Liver (tissue), 9 donors: ENCODE results near the gene PTTG2. TPM values are rescaled to one million over a fixed set of nuclear protein-coding genes. Genes with fewer than 3 reads are reported as not detected.

Experiments
- DNase-seq: peaks from one replicate; pipeline ENCODE4 v3.0.0-alpha.2; 2017; ENCODE audit warnings: low spot score
- H3K27ac ChIP-seq, 2 donors: one replicate each; pipeline ENCODE4 v1.7.0; 2013; ENCODE audit warnings: inconsistent platforms in 2 of 2, low read length in 2 of 2, control low read depth in 1 of 2, low read depth in 1 of 2, mild to moderate bottlenecking in 1 of 2
- H3K27me3 ChIP-seq, 4 donors: one replicate each; pipeline versions ENCODE4 v1.6.1 to v1.7.0; 2013; ENCODE audit warnings: low read length in 3 of 4, inconsistent platforms in 1 of 4, mild to moderate bottlenecking in 1 of 4, moderate library complexity in 1 of 4; ENCODE audit not compliant: control insufficient read depth in 4 of 4, insufficient read depth in 4 of 4
- H3K36me3 ChIP-seq, 4 donors: one replicate each; pipeline versions ENCODE4 v1.6.1 to v1.7.0; 2013; ENCODE audit warnings: low read length in 3 of 4, mild to moderate bottlenecking in 3 of 4, low read depth in 1 of 4, moderate library complexity in 1 of 4; ENCODE audit not compliant: control insufficient read depth in 4 of 4, insufficient read depth in 3 of 4
- H3K4me1 ChIP-seq, 4 donors: one replicate each; pipeline versions ENCODE4 v1.6.1 to v1.7.0; 2013; ENCODE audit warnings: low read length in 3 of 4, mild to moderate bottlenecking in 3 of 4, moderate library complexity in 1 of 4; ENCODE audit not compliant: control insufficient read depth in 4 of 4, insufficient read depth in 4 of 4
- H3K4me3 ChIP-seq, 3 donors: one replicate each; pipeline versions ENCODE4 v1.6.1 to v1.7.0; 2013; ENCODE audit warnings: low read length in 3 of 3, control low read depth in 1 of 3, low read depth in 1 of 3, mild to moderate bottlenecking in 1 of 3
- H3K9ac ChIP-seq, 2 donors: one replicate each; pipeline ENCODE4 v1.7.0; 2013; ENCODE audit warnings: low read length in 2 of 2, mild to moderate bottlenecking in 2 of 2, moderate library complexity in 2 of 2, control low read depth in 1 of 2, low read depth in 1 of 2
- H3K9me3 ChIP-seq, 4 donors: one replicate each; pipeline versions ENCODE4 v1.6.1 to v1.7.0; 2013; ENCODE audit warnings: low read length in 3 of 4; ENCODE audit not compliant: control insufficient read depth in 4 of 4
- ATF3 ChIP-seq: IDR thresholded peaks from 2 replicates; pipeline ENCODE4 v1.6.1; 2016; ENCODE audit warnings: antibody characterized with exemption
- CTCF ChIP-seq: fragments of 150-350 bp; IDR thresholded peaks from 2 replicates; pipeline ENCODE4 v1.5.1; 2017; ENCODE audit warnings: improper control_type of control experiment, low read depth, low read length; ENCODE audit not compliant: missing input control
- EGR1 ChIP-seq, 2 donors: IDR thresholded peaks; 2 replicates each; pipeline ENCODE4 v1.6.1; 2016 to 2018; ENCODE audit warnings: antibody characterized with exemption in 2 of 2, low read depth in 2 of 2
- FOXA1 ChIP-seq: IDR thresholded peaks from 2 replicates; pipeline ENCODE4 v1.6.1; 2016; ENCODE audit warnings: antibody characterized with exemption
- FOXA2 ChIP-seq: IDR thresholded peaks from 2 replicates; pipeline ENCODE4 v1.6.1; 2016; ENCODE audit warnings: antibody characterized with exemption
- GABPA ChIP-seq, 2 donors: IDR thresholded peaks in 1 of 2; conservative IDR thresholded peaks in 1 of 2; 2 replicates each; pipeline ENCODE4 v1.6.1; 2016; ENCODE audit warnings: antibody characterized with exemption in 2 of 2, mild to moderate bottlenecking in 1 of 2, moderate library complexity in 1 of 2
- HNF4A ChIP-seq, 2 donors: conservative IDR thresholded peaks; 2 replicates each; pipeline ENCODE4 v1.6.1; 2016; ENCODE audit warnings: antibody characterized with exemption in 2 of 2, mild to moderate bottlenecking in 2 of 2
- HNF4G ChIP-seq: IDR thresholded peaks from 2 replicates; pipeline ENCODE4 v1.6.1; 2016; ENCODE audit warnings: antibody characterized with exemption
- JUND ChIP-seq, 2 donors: IDR thresholded peaks; 2 replicates each; pipeline ENCODE4 v1.6.1; 2016; ENCODE audit warnings: antibody characterized with exemption in 2 of 2
- MAX ChIP-seq: IDR thresholded peaks from 2 replicates; pipeline ENCODE4 v1.6.1; 2016; ENCODE audit warnings: antibody characterized with exemption
- NR2F2 ChIP-seq: IDR thresholded peaks from 2 replicates; pipeline ENCODE4 v1.6.1; 2016; ENCODE audit warnings: antibody characterized with exemption
- RAD21 ChIP-seq, 2 donors: IDR thresholded peaks; 2 replicates each; pipeline ENCODE4 v1.6.1; 2016; ENCODE audit warnings: antibody characterized with exemption in 2 of 2, mild to moderate bottlenecking in 2 of 2
- REST ChIP-seq: IDR thresholded peaks from 2 replicates; pipeline ENCODE4 v1.6.1; 2016; ENCODE audit warnings: antibody characterized with exemption, mild to moderate bottlenecking
- RXRA ChIP-seq, 2 donors: IDR thresholded peaks; 2 replicates each; pipeline ENCODE4 v1.6.1; 2017 to 2018; ENCODE audit warnings: antibody characterized with exemption in 2 of 2, mild to moderate bottlenecking in 1 of 2
- SP1 ChIP-seq: IDR thresholded peaks from 2 replicates; pipeline ENCODE4 v1.6.1; 2018; ENCODE audit warnings: antibody characterized with exemption, mild to moderate bottlenecking
- TAF1 ChIP-seq: conservative IDR thresholded peaks from 2 replicates; pipeline ENCODE4 v1.6.1; 2016; ENCODE audit warnings: antibody characterized with exemption, mild to moderate bottlenecking
- YY1 ChIP-seq: IDR thresholded peaks from 2 replicates; pipeline ENCODE4 v1.6.1; 2016; ENCODE audit warnings: antibody characterized with exemption, mild to moderate bottlenecking
- ZBTB33 ChIP-seq: IDR thresholded peaks from 2 replicates; pipeline ENCODE4 v1.6.1; 2016; ENCODE audit warnings: antibody characterized with exemption
- WGBS: extraction: QIAGEN DNeasy Blood & Tissue Kit; methylation state at CpG from one replicate; pipeline ENCODE4 v1.1.7; 2013; 5-methylcytosine and 5-hydroxymethylcytosine counted together
- polyA plus RNA-seq, 2 donors: library from polyadenylated mRNA; stranded (reverse) in 1 of 2; unstranded in 1 of 2; fragments of 200-250 nt in 1 of 2; fragments of >200 nt in 1 of 2; fragmentation: Nextera tagmentation in 1 of 2; extraction: Ambion mirVana in 1 of 2; gene quantifications; one replicate each; pipeline versions ENCODE4 v1.2.1 to v1.2.3, GENCODE V29; 2013 to 2015
- total RNA-seq, 2 donors: library from RNA; depleted of rRNA; stranded (reverse); fragments of >200 nt; gene quantifications; one replicate each; pipeline ENCODE4 v1.2.3, GENCODE V29; 2014
- donor health status: healthy.
- donor health status: healthy.
- donor health status: healthy.
- donor health status: healthy.
- donor health status: healthy.

The PTTG2 gene
- under 1 TPM in 1 of 2 donors, not detected in 1; 0.92 TPM for total RNA-seq
- under 1 TPM in 1 of 2 donors, not detected in 1; 0.24 TPM for polyA plus RNA-seq

- Histone ChIP-seq H3K4me3 (no peak within 1 kb of the TSS), H3K9me3 (no peaks in the 10 kb centered on the region), H3K4me1 (no peaks in the 10 kb centered on the region), H3K9ac (no peak within 1 kb of the TSS), H3K27me3 (no peaks in the 10 kb centered on the region), H3K36me3 (no peaks in the 10 kb centered on the region), H3K27ac (no peak within 1 kb of the TSS)
- no peak for DNase-seq
- TF ChIP-seq MAX (no peak), RXRA (IDR thresholded peaks at IDR 0.05) (no peak)
- 96% methylated on average over 5 of the region's 5 CpGs for WGBS
Observed at GRCh38 chr4:37960098-37960497, at the start of gene PTTG2. Gene PTTG2, plus strand, starts transcription at chr4:37960398. Its CDS starts 37 bp downstream, at chr4:37960435.

- TF ChIP-seq FOXA1: no peak
- TF ChIP-seq HNF4G: no peak
- TF ChIP-seq EGR1 (IDR thresholded peaks at IDR 0.05; ENCODE audit: low read depth in 2 of 2): no peak
- no peak for TF ChIP-seq SP1
- no peak for TF ChIP-seq NR2F2
- no peak for TF ChIP-seq MAX
- no peak for TF ChIP-seq FOXA2
- no peak for TF ChIP-seq HNF4A (conservative IDR thresholded peaks at IDR 0.05)
- TF ChIP-seq ZBTB33: no peak
- no peak for TF ChIP-seq CTCF
- TF ChIP-seq ATF3: no peak
- TF ChIP-seq RXRA (IDR thresholded peaks at IDR 0.05): no peak
- no peak for TF ChIP-seq RAD21 (IDR thresholded peaks at IDR 0.05)
- no peak for TF ChIP-seq GABPA (IDR thresholded peaks at IDR 0.05 in 1 of 2, conservative IDR thresholded peaks at IDR 0.05 in 1 of 2)
- TF ChIP-seq YY1: no peak
- no peak for TF ChIP-seq REST
- TF ChIP-seq TAF1: no peak
- TF ChIP-seq JUND (IDR thresholded peaks at IDR 0.05): no peak
- no peaks in the 10 kb centered on the region for H3K9me3 ChIP-seq
- H3K27me3 ChIP-seq: no peaks in the 10 kb centered on the region
- H3K9ac ChIP-seq: no peak overlapping the region
- 74% methylated on average over 3 of the region's 3 CpGs for WGBS
- H3K36me3 ChIP-seq: no peaks in the 10 kb centered on the region
- no peak overlapping the region for H3K27ac ChIP-seq
- no peak overlapping the region for H3K4me3 ChIP-seq
- no peak for DNase-seq
- H3K4me1 ChIP-seq: no peaks in the 10 kb centered on the region
Observed at GRCh38 chr4:37914539-37914938, 45.7 kb upstream of the PTTG2 start.
